GM12878 (cell line): ENCODE results near the gene SLC7A1. TPM values are rescaled to one million over a fixed set of nuclear protein-coding genes. Genes with fewer than 3 reads are reported as not detected.

ENCODE experiments used
- ATAC-seq: fragments of 200-7000 bp; cut with Tn5 transposase; 3 replicates; pipeline ENCODE4 v1.9.1; 2020; ENCODE audit warnings: mild to moderate bottlenecking, moderate library complexity
- BruUV-seq: library from RNA; stranded (reverse); fragments of 400-500 nt; replicated peaks from 2 replicates; lab custom pipeline; 2021; lab: Mats Ljungman, UMichigan
- CTCF ChIA-PET: fragments of 300-600 bp; sonication (Branson Sonifier 250); formaldehyde crosslinking; extraction: SDS; loops from one replicate; lab custom pipeline; 2021; ENCODE audit warnings: inconsistent platforms; lab: Yijun Ruan, JAX
- POLR2A ChIA-PET: fragments of 350-600 bp; formaldehyde crosslinking; extraction: SDS; loops from one replicate; lab custom pipeline; 2021; ENCODE audit warnings: inconsistent platforms; lab: Charles Lee
- RAD21 ChIA-PET: fragments of 300-600 bp; sonication (Branson Sonifier 250); formaldehyde crosslinking; loops from one replicate; lab custom pipeline; 2023; ENCODE audit warnings: antibody characterized with exemption; ENCODE audit not compliant: unreplicated experiment; lab: Charles Lee
- SMC1A ChIA-PET: fragments of 300-600 bp; sonication (Branson Sonifier 250); formaldehyde crosslinking; loops from one replicate; lab custom pipeline; 2023; ENCODE audit not compliant: unreplicated experiment, uncharacterized antibody; lab: Charles Lee
- DNase-seq: peaks from one replicate; pipeline ENCODE4 v3.0.0-alpha.2; 2011; ENCODE audit warnings: low read depth, low spot score
- FAIRE-seq: peaks from 3 replicates; lab custom pipeline; 2011; peaks lifted over from hg19 to GRCh38; lab: Jason Lieb, UNC
- H2AFZ ChIP-seq: 2 replicates; pipeline ENCODE4 v1.6.0; 2011; ENCODE audit warnings: low read depth, low read length, control low read depth; ENCODE audit not compliant: control insufficient read depth
- H3K27ac ChIP-seq: 2 replicates; pipeline ENCODE4 v1.5.1; 2011; ENCODE audit warnings: control low read depth; ENCODE audit not compliant: control insufficient read depth, insufficient read depth
- H3K27me3 ChIP-seq, 2 experiments: replicated peaks in 1 of 2; 2 replicates each; pipeline versions ENCODE4 v1.6.0 to v1.6.1; 2011; ENCODE audit warnings: low read length in 1 of 2; ENCODE audit not compliant: control insufficient read depth in 2 of 2, insufficient read depth in 2 of 2
- H3K36me3 ChIP-seq, 2 experiments: 2 replicates each; pipeline ENCODE4 v1.5.1; 2011; ENCODE audit warnings: low read length in 1 of 2; ENCODE audit not compliant: control insufficient read depth in 2 of 2, insufficient read depth in 2 of 2
- H3K4me1 ChIP-seq: 2 replicates; pipeline ENCODE4 v1.6.1; 2011; ENCODE audit warnings: mild to moderate bottlenecking, low read length, moderate library complexity, mixed read lengths; ENCODE audit not compliant: control insufficient read depth, insufficient read depth
- H3K4me2 ChIP-seq: 2 replicates; pipeline ENCODE4 v1.6.0; 2011; ENCODE audit warnings: control low read depth; ENCODE audit not compliant: control insufficient read depth, insufficient read depth
- H3K4me3 ChIP-seq: fragments of 200-600 bp; sonication (generic); 2 replicates; pipeline ENCODE4 v1.5.1; 2016
- H3K79me2 ChIP-seq: 2 replicates; pipeline ENCODE4 v1.6.0; 2011; ENCODE audit warnings: low read length; ENCODE audit not compliant: control insufficient read depth, insufficient read depth
- H3K9ac ChIP-seq: 2 replicates; pipeline ENCODE4 v1.8.0; 2011; ENCODE audit warnings: low read length, control low read depth, mixed read lengths; ENCODE audit not compliant: control insufficient read depth, insufficient read depth
- H3K9me3 ChIP-seq: replicated peaks from 3 replicates; pipeline ENCODE4 v1.5.1; 2011; ENCODE audit warnings: mild to moderate bottlenecking, low read length; ENCODE audit not compliant: control insufficient read depth, insufficient read depth
- H4K20me1 ChIP-seq: 2 replicates; pipeline ENCODE4 v1.6.0; 2011; ENCODE audit not compliant: control insufficient read depth, insufficient read depth
- BCL11A ChIP-seq: IDR thresholded peaks from 2 replicates; pipeline ENCODE4 v1.6.1; 2011; ENCODE audit warnings: low read depth, low read length
- CHD2 ChIP-seq: IDR thresholded peaks from 2 replicates; pipeline ENCODE4 v1.6.1; 2011; ENCODE audit warnings: low read depth, low read length, improper control_type of control experiment, borderline replicate concordance
- CREM ChIP-seq: IDR thresholded peaks from 2 replicates; pipeline ENCODE4 v1.6.1; 2014; ENCODE audit warnings: antibody characterized with exemption, low read depth
- ETV6 ChIP-seq, 2 experiments: fragments of 450-650 bp in 1 of 2; IDR thresholded peaks in 1 of 2; conservative IDR thresholded peaks in 1 of 2; 2 replicates each; pipeline ENCODE4 v1.6.1; 2014; ENCODE audit warnings: antibody characterized with exemption in 1 of 2, borderline replicate concordance in 1 of 2, low read depth in 1 of 2, mild to moderate bottlenecking in 1 of 2, moderate library complexity in 1 of 2
- FOXK2 ChIP-seq: fragments of 450-650 bp; IDR thresholded peaks from 2 replicates; pipeline ENCODE4 v1.6.1; 2017; ENCODE audit warnings: mild to moderate bottlenecking, moderate library complexity
- IRF4 ChIP-seq: IDR thresholded peaks from 2 replicates; pipeline ENCODE4 v1.6.1; 2011; ENCODE audit warnings: low read depth, low read length
- PAX8 ChIP-seq: fragments of 450-650 bp; IDR thresholded peaks from 2 replicates; pipeline ENCODE4 v1.6.1; 2017; ENCODE audit warnings: mild to moderate bottlenecking, moderate library complexity
- PML ChIP-seq: IDR thresholded peaks from 2 replicates; pipeline ENCODE4 v1.6.1; 2012; ENCODE audit warnings: low read length, inconsistent platforms
- RELA ChIP-seq: fragments of 450-650 bp; IDR thresholded peaks from 2 replicates; pipeline ENCODE4 v1.8.0; 2014; ENCODE audit warnings: borderline replicate concordance; ENCODE audit not compliant: partially characterized antibody
- RFX5 ChIP-seq: IDR thresholded peaks from 2 replicates; pipeline ENCODE4 v1.6.1; 2011; ENCODE audit warnings: low read depth, low read length, improper control_type of control experiment
- SMC3 ChIP-seq: IDR thresholded peaks from 2 replicates; pipeline ENCODE4 v1.6.1; 2011; ENCODE audit warnings: low read length, improper control_type of control experiment, borderline replicate concordance
- SRF ChIP-seq, 2 experiments: IDR thresholded peaks; 2 replicates each; pipeline ENCODE4 v1.6.1; 2011; ENCODE audit warnings: low read depth in 2 of 2, low read length in 2 of 2, mild to moderate bottlenecking in 1 of 2, moderate library complexity in 1 of 2
- STAT1 ChIP-seq: fragments of 450-650 bp; conservative IDR thresholded peaks from 2 replicates; pipeline ENCODE4 v1.6.1; 2014; ENCODE audit warnings: antibody characterized with exemption, mild to moderate bottlenecking
- SUPT20H ChIP-seq: IDR thresholded peaks from 2 replicates; pipeline ENCODE4 v1.6.1; 2011; ENCODE audit warnings: low read depth, mild to moderate bottlenecking, low read length, moderate library complexity, borderline replicate concordance; ENCODE audit not compliant: control insufficient read depth
- TCF3 ChIP-seq: IDR thresholded peaks from 2 replicates; pipeline ENCODE4 v1.6.1; 2012; ENCODE audit warnings: low read depth, mild to moderate bottlenecking, low read length, borderline replicate concordance; ENCODE audit not compliant: insufficient read depth
- ZNF384 ChIP-seq: IDR thresholded peaks from 2 replicates; pipeline ENCODE4 v1.6.1; 2012; ENCODE audit warnings: low read depth, mild to moderate bottlenecking, low read length, improper control_type of control experiment, borderline replicate concordance
- WGBS: methylation state at CpG from one replicate; pipeline ENCODE4 v1.1.6; 2016; ENCODE audit warnings: low lambda C conversion rate; ENCODE audit not compliant: insufficient replicate concordance, insufficient coverage; ENCODE audit errors: missing lambda C conversion rate; 5-methylcytosine and 5-hydroxymethylcytosine counted together
- in situ Hi-C: fragments of 300-500 bp; cut with MboI; formaldehyde crosslinking; loops from 9 replicates; pipeline ENCODE4 v1.14.3; 2018; ENCODE audit warnings: mixed read lengths
- intact Hi-C: fragments of 100-400 bp; cut with micrococcal nuclease; formaldehyde crosslinking; loops from one replicate; pipeline ENCODE4 v1.14.2; 2022; ENCODE audit not compliant: unreplicated experiment
- polyA plus RNA-seq, 11 experiments: library from polyadenylated mRNA; depleted of rRNA in 4 of 11; unstranded in 6 of 11; stranded (reverse) in 5 of 11; fragments of >200 nt; fragmentation: Nextera tagmentation in 4 of 11; fragmentation: Illumina TruSeq in 1 of 11; extraction: Ambion mirVana in 4 of 11; extraction: Trizol in 1 of 11; gene quantifications; 1 replicate in 1 of 11; 2 replicates in 10 of 11; pipeline versions ENCODE4 v1.2.1 to v1.2.3, GENCODE V29; 2011 to 2016; ENCODE audit warnings: inconsistent platforms in 2 of 11, missing spikeins in 2 of 11, low read depth in 1 of 11
- total RNA-seq, 4 experiments: library from RNA; depleted of rRNA in 3 of 4; stranded (reverse); fragments of >200 nt in 3 of 4; fragmentation: Illumina TruSeq in 1 of 4; extraction: Trizol in 1 of 4; gene quantifications; 2 replicates each; pipeline versions ENCODE4 v1.2.1 to v1.2.3, GENCODE V29; 2013 to 2021
- TF ChIP-seq, protein P1 (sequence below): fragments of 450-650 bp; IDR thresholded peaks from 2 replicates; pipeline ENCODE4 v1.6.1; 2017; ENCODE audit warnings: mild to moderate bottlenecking, low read depth, inconsistent platforms; ENCODE audit not compliant: poor library complexity, severe bottlenecking
- TF ChIP-seq, protein P2 (sequence below): fragments of 150-350 bp; IDR thresholded peaks from 2 replicates; pipeline ENCODE4 v1.6.1; 2014; ENCODE audit warnings: mild to moderate bottlenecking, low read depth, low read length
- TF ChIP-seq, protein P3 (sequence below): IDR thresholded peaks from 2 replicates; pipeline ENCODE4 v1.6.1; 2011; ENCODE audit warnings: low read depth, low read length, improper control_type of control experiment, borderline replicate concordance

Gene SLC7A1
- total and polyA plus RNA-seq, 10 of the 15 experiments (the other 5 are each of a cell fraction or from before 2014, with no cell fraction given): 6.4 to 91.7 (median 23.4) TPM

DNA sequence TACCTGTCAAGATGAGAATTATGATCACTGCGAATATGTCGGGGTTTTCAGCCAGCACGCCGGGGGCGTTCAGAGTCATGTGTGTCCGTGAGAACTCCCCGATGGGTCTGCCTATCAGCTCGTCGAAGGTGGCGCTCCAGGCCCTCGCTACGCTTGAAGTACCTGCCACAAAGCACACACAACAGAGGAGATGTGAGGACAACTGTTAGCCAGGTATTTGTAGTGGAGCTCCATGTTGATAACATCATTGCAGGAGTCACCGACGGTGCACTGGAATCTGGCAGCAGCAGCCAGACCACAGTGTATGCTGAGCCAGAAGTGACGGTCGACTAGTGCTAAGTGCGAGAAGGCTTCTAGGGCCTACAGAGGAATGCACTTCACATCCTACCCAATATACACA lies 62.7 kb downstream of the SLC7A1 start (continued):
- TF ChIP-seq, protein P1, sequence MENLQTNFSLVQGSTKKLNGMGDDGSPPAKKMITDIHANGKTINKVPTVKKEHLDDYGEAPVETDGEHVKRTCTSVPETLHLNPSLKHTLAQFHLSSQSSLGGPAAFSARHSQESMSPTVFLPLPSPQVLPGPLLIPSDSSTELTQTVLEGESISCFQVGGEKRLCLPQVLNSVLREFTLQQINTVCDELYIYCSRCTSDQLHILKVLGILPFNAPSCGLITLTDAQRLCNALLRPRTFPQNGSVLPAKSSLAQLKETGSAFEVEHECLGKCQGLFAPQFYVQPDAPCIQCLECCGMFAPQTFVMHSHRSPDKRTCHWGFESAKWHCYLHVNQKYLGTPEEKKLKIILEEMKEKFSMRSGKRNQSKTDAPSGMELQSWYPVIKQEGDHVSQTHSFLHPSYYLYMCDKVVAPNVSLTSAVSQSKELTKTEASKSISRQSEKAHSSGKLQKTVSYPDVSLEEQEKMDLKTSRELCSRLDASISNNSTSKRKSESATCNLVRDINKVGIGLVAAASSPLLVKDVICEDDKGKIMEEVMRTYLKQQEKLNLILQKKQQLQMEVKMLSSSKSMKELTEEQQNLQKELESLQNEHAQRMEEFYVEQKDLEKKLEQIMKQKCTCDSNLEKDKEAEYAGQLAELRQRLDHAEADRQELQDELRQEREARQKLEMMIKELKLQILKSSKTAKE: no peak
- TF ChIP-seq RELA: no peak
- TF ChIP-seq RFX5: no peak
- TF ChIP-seq CHD2: no peak

DNA sequence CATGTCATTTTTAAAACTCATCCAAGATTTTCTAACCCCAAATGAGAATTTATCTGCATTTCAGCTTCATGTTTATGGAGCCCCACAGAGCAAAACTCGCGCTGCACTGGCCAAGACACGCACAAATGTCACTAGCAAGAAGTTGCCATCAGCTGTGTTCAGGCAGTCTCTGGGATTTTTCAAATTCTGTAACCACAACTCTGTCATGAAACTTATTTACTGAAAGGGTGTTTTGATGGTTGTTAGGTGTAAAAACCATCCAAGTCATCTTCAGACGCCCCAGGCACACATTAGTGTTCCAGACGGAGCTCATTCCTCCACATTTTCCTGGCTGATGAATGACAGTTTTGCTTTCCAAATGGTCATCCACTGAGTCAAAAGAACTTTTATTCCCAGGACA lies 63.4 kb downstream of the SLC7A1 start:
- Histone ChIP-seq H3K79me2 (no peaks in the 10 kb centered on the region), H2AFZ (no peak overlapping the region), H3K4me2 (no peak overlapping the region), H3K36me3 (peaks cover 22 to 26% of the 10 kb centered on the region in 2 experiments), H3K27me3 (no peaks in the 10 kb centered on the region), H3K4me3 (no peak overlapping the region), H3K9ac (no peak overlapping the region), H3K27ac (no peak overlapping the region), H4K20me1 (no peaks in the 10 kb centered on the region), H3K4me1 (no peaks in the 10 kb centered on the region), H3K9me3 (no peaks in the 10 kb centered on the region)
- ChIA-PET RAD21 (no interaction called here), CTCF (no interaction called here), POLR2A (no interaction called here), SMC1A (no interaction called here)
- no peak for ATAC-seq
- FAIRE-seq: no peak
- WGBS: 95% methylated on average over 5 of the region's 5 CpGs
- no peak for DNase-seq
- in situ Hi-C loops (no loop called here), intact Hi-C loops (no loop called here)
- BruUV-seq: no TSS peak
- TF ChIP-seq ZNF384 (no peak), PAX8 (no peak), SMC3 (no peak), BCL11A (no peak), STAT1 (no peak), ETV6 (conservative IDR thresholded peaks at IDR 0.05 in 1 of 2, IDR thresholded peaks at IDR 0.05 in 1 of 2; ENCODE audit: borderline replicate concordance in 1 of 2, low read depth in 1 of 2) (no peak), TCF3 (no peak), IRF4 (no peak), SRF (IDR thresholded peaks at IDR 0.05; ENCODE audit: low read depth in 2 of 2, low read length in 2 of 2) (no peak), FOXK2 (no peak), CREM (no peak), SUPT20H (no peak), PML (no peak)
- TF ChIP-seq, protein P2, sequence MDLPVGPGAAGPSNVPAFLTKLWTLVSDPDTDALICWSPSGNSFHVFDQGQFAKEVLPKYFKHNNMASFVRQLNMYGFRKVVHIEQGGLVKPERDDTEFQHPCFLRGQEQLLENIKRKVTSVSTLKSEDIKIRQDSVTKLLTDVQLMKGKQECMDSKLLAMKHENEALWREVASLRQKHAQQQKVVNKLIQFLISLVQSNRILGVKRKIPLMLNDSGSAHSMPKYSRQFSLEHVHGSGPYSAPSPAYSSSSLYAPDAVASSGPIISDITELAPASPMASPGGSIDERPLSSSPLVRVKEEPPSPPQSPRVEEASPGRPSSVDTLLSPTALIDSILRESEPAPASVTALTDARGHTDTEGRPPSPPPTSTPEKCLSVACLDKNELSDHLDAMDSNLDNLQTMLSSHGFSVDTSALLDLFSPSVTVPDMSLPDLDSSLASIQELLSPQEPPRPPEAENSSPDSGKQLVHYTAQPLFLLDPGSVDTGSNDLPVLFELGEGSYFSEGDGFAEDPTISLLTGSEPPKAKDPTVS: no peak
- TF ChIP-seq, protein P3, sequence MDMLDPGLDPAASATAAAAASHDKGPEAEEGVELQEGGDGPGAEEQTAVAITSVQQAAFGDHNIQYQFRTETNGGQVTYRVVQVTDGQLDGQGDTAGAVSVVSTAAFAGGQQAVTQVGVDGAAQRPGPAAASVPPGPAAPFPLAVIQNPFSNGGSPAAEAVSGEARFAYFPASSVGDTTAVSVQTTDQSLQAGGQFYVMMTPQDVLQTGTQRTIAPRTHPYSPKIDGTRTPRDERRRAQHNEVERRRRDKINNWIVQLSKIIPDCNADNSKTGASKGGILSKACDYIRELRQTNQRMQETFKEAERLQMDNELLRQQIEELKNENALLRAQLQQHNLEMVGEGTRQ: no peak
